Activated T-cell treated with anti-CD3 and anti-CD28 coated beads, Interleukin-2, amount 50 U/mL, for 72 hours (primary cell): Measurements from ENCODE around the gene FABP2. TPM values are rescaled to one million over a fixed set of nuclear protein-coding genes. Genes with fewer than 3 reads are reported as not detected.
"Not testable (repeated sequence)": the region's sequence is repeated elsewhere in the genome, so short reads cannot be mapped to it uniquely, and the experiment has no call there.

Experiments used
- ATAC-seq, 2 donors: fragments of 150-1000 bp; cut with Tn5 transposase; replicated peaks in 1 of 2; 2 replicates each; pipeline ENCODE4 v1.10.0; 2021; ENCODE audit warnings: moderate library complexity in 2 of 2, mild to moderate bottlenecking in 1 of 2
- DNase-seq, 2 donors: peaks; one replicate each; pipeline ENCODE4 v3.0.0; 2021 to 2022; ENCODE audit warnings: mixed read lengths in 1 of 2
- H3K27ac Mint-ChIP-seq: one replicate; pipeline ENCODE4 v1.8.0; 2022; ENCODE audit warnings: mild to moderate bottlenecking, moderate library complexity, mixed read lengths
- H3K27me3 Mint-ChIP-seq: one replicate; pipeline ENCODE4 v1.8.0; 2022; ENCODE audit warnings: low read depth, mixed read lengths
- H3K36me3 Mint-ChIP-seq, 2 donors: one replicate each; pipeline ENCODE4 v1.8.0; 2022; ENCODE audit warnings: mixed read lengths in 2 of 2, mild to moderate bottlenecking in 1 of 2; ENCODE audit not compliant: insufficient read depth in 2 of 2
- H3K4me1 Mint-ChIP-seq: one replicate; pipeline ENCODE4 v1.8.0; 2022; ENCODE audit warnings: low read depth, mixed read lengths
- H3K4me3 Mint-ChIP-seq, 2 donors: one replicate each; pipeline ENCODE4 v1.8.0; 2022; ENCODE audit warnings: mild to moderate bottlenecking in 2 of 2, mixed read lengths in 2 of 2, moderate library complexity in 2 of 2
- H3K9me3 Mint-ChIP-seq, 2 donors: one replicate each; pipeline ENCODE4 v1.8.0; 2022; ENCODE audit warnings: mixed read lengths in 2 of 2
- total RNA-seq, 2 donors: library from RNA; stranded (reverse); gene quantifications; one replicate each; pipeline ENCODE4 v1.2.3, GENCODE V29; 2022

Gene FABP2
- total RNA-seq, 2 donors from 2014 or later = not detected

GRCh38 chr4:119302073-119302832, 19.7 kb downstream of the FABP2 start:
- H3K4me1 Mint-ChIP-seq = peaks cover 21% of the 10 kb centered on the region
- no peak for DNase-seq
- H3K36me3 Mint-ChIP-seq = peaks cover 10 to 12% of the 10 kb centered on the region in 2 donors
- no peak for ATAC-seq
- H3K9me3 Mint-ChIP-seq = no peaks in the 10 kb centered on the region
- H3K4me3 Mint-ChIP-seq = peak overlapping the region in 1 of 2 donors; percentile 65
- peak overlapping the region; percentile 80 for H3K27ac Mint-ChIP-seq
- peaks cover 6% of the 10 kb centered on the region for H3K27me3 Mint-ChIP-seq

GRCh38 chr4:119300101-119300978, 21.6 kb downstream of the FABP2 start:
- ATAC-seq (peak; percentile 99), DNase-seq (peak; percentile 94 to 95)
- peaks cover 16 to 19% of the 10 kb centered on the region in 2 donors for H3K36me3 Mint-ChIP-seq
- peaks cover 26% of the 10 kb centered on the region for H3K4me1 Mint-ChIP-seq
- H3K4me3 Mint-ChIP-seq = peak overlapping the region; percentile 96 to 97
- peak overlapping the region; percentile 99 for H3K27ac Mint-ChIP-seq
- peaks cover 6% of the 10 kb centered on the region for H3K27me3 Mint-ChIP-seq
- no peaks in the 10 kb centered on the region for H3K9me3 Mint-ChIP-seq

- Mint-ChIP-seq H3K27me3 (peaks cover 5% of the 10 kb centered on the region), H3K4me1 (peaks cover 26% of the 10 kb centered on the region), H3K9me3 (no peaks in the 10 kb centered on the region), H3K36me3 (peaks cover 16 to 19% of the 10 kb centered on the region in 2 donors), H3K27ac (peak overlapping the region; percentile 99), H3K4me3 (peak overlapping the region; percentile 96 to 97)
- no peak for DNase-seq
- no peak for ATAC-seq
Measured at GRCh38 chr4:119299741-119300100, 22.2 kb downstream of the FABP2 start.

GRCh38 chr4:119299260-119299671, 22.7 kb downstream of the FABP2 start:
- ATAC-seq = peak in 1 of 2 donors; percentile 30
- H3K4me3 Mint-ChIP-seq = peak overlapping the region; percentile 96 to 97

GRCh38 chr4:119297795-119298194, 24.1 kb downstream of the FABP2 start:
- Mint-ChIP-seq H3K4me3 (peak overlapping the region; percentile 13 to 96), H3K4me1 (peaks cover 26% of the 10 kb centered on the region), H3K27me3 (no peaks in the 10 kb centered on the region), H3K9me3 (no peaks in the 10 kb centered on the region), H3K27ac (peak overlapping the region; percentile 99), H3K36me3 (peaks cover 16 to 19% of the 10 kb centered on the region in 2 donors)
- ATAC-seq (no peak), DNase-seq (no peak)

More at GRCh38 chr4:119299260-119299671, 22.7 kb downstream of the FABP2 start:
- Mint-ChIP-seq H3K36me3 (peaks cover 16 to 19% of the 10 kb centered on the region in 2 donors), H3K27ac (peak overlapping the region; percentile 99), H3K4me1 (peaks cover 26% of the 10 kb centered on the region), H3K9me3 (no peaks in the 10 kb centered on the region), H3K27me3 (peaks cover under 1% of the 10 kb centered on the region)
- DNase-seq = peak in 1 of 2 donors; percentile 4

GRCh38 chr4:119296356-119296755, 25.6 kb downstream of the FABP2 start:
- peaks cover 16 to 19% of the 10 kb centered on the region in 2 donors for H3K36me3 Mint-ChIP-seq

GRCh38 chr4:119290598-119290997, 31.3 kb downstream of the FABP2 start:
- DNase-seq (no peak), ATAC-seq (no peak)
- no peaks in the 10 kb centered on the region for H3K36me3 Mint-ChIP-seq
- H3K4me1 Mint-ChIP-seq = no peaks in the 10 kb centered on the region
- H3K4me3 Mint-ChIP-seq = no peak overlapping the region
- H3K9me3 Mint-ChIP-seq = no peaks in the 10 kb centered on the region
- no peaks in the 10 kb centered on the region for H3K27me3 Mint-ChIP-seq
- H3K27ac Mint-ChIP-seq = no peak overlapping the region

More at GRCh38 chr4:119296356-119296755, 25.6 kb downstream of the FABP2 start:
- DNase-seq (no peak), ATAC-seq (no peak)
- Mint-ChIP-seq H3K9me3 (no peaks in the 10 kb centered on the region), H3K27ac (peak overlapping the region; percentile 77), H3K27me3 (no peaks in the 10 kb centered on the region), H3K4me3 (peak overlapping the region in 1 of 2 donors; percentile 43), H3K4me1 (peaks cover 24% of the 10 kb centered on the region)

- DNase-seq (no peak), ATAC-seq (no peak)
- H3K4me1 Mint-ChIP-seq = peaks cover 8% of the 10 kb centered on the region
- H3K27me3 Mint-ChIP-seq = no peaks in the 10 kb centered on the region
- no peaks in the 10 kb centered on the region for H3K36me3 Mint-ChIP-seq
- no peaks in the 10 kb centered on the region for H3K9me3 Mint-ChIP-seq
- no peak overlapping the region for H3K4me3 Mint-ChIP-seq
- H3K27ac Mint-ChIP-seq = no peak overlapping the region
Measured at GRCh38 chr4:119289313-119289712, 32.6 kb downstream of the FABP2 start.

- DNase-seq = peak in 1 of 2 donors; percentile 29
- H3K36me3 Mint-ChIP-seq = no peaks in the 10 kb centered on the region
- no peaks in the 10 kb centered on the region for H3K27me3 Mint-ChIP-seq
- H3K27ac Mint-ChIP-seq = no peak overlapping the region
- no peak for ATAC-seq
- H3K9me3 Mint-ChIP-seq = no peaks in the 10 kb centered on the region
- no peak overlapping the region for H3K4me3 Mint-ChIP-seq
- H3K4me1 Mint-ChIP-seq = peaks cover 8% of the 10 kb centered on the region
Measured at GRCh38 chr4:119286377-119287002, 35.4 kb downstream of the FABP2 start.

GRCh38 chr4:119284876-119285780, 36.8 kb downstream of the FABP2 start:
- H3K4me3 Mint-ChIP-seq = peak overlapping the region; percentile 71 to 86
- no peaks in the 10 kb centered on the region for H3K27me3 Mint-ChIP-seq
- no peak for ATAC-seq
- peak overlapping the region; percentile 84 for H3K27ac Mint-ChIP-seq
- no peaks in the 10 kb centered on the region for H3K9me3 Mint-ChIP-seq
- no peak for DNase-seq
- H3K36me3 Mint-ChIP-seq = peaks cover 0 to under 1% of the 10 kb centered on the region in 2 donors
- peaks cover 11% of the 10 kb centered on the region for H3K4me1 Mint-ChIP-seq

- DNase-seq (no peak), ATAC-seq (no peak)
- Mint-ChIP-seq H3K9me3 (no peaks in the 10 kb centered on the region), H3K27ac (peak overlapping the region; percentile 14), H3K36me3 (peaks cover 0 to 3% of the 10 kb centered on the region in 2 donors), H3K27me3 (no peaks in the 10 kb centered on the region), H3K4me1 (peaks cover 13% of the 10 kb centered on the region), H3K4me3 (no peak overlapping the region)
Measured at GRCh38 chr4:119281393-119281792, 40.5 kb downstream of the FABP2 start.

GRCh38 chr4:119279945-119280344, 42.0 kb downstream of the FABP2 start:
- H3K4me3 Mint-ChIP-seq, DNase-seq, H3K27me3 Mint-ChIP-seq, H3K27ac Mint-ChIP-seq, ATAC-seq, H3K4me1 Mint-ChIP-seq, H3K9me3 Mint-ChIP-seq, H3K36me3 Mint-ChIP-seq: not testable (repeated sequence)
